HG02763 (cell line): ENCODE data around the gene DMD.

Source experiments
- ATAC-seq: cut with Tn5 transposase; IDR thresholded peaks from one replicate; pipeline ENCODE4 v1.9.1; 2021; ENCODE audit warnings: mild to moderate bottlenecking, moderate library complexity; ENCODE audit not compliant: unreplicated experiment

Gene DMD

DNA sequence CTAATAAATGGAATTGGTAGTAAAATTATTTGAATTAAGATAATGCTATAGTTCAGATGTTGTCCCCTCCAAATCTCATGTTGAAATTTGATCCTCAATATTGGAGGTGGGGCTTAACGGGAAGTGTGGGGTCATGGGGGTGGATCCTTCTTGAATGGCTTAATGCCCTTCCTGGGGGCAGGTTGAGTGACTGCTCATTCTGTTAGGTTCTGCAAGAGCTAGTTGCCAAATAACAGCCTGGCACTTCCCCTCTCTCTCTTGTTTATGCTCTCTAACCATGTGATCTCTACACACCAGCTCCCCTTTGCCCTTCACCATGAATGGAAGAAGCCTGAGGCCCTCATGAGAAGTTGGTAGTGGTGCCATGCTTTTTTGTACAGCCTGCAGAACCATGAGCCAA lies 1414.7 kb downstream of the DMD start:
- no peak for ATAC-seq

DNA sequence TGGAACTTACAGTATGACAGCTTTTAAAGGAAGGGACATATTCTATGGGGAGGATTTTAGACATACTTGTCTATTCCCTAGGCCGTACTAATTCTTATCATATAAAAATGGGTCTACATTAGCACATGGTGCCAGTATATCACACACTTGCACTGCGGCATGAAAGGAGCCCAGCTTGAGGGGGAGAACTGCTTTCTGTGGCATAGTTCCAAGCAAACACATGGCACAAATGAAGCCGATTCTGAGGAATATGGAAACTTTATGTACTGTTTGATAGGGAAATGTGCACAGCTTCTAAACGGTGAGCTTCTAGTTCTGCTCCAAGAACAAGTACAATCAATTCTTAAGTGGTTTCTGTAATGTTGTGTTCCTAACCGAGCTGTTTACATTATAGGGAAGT lies 1463.9 kb downstream of the DMD start:
- ATAC-seq: no peak

DNA sequence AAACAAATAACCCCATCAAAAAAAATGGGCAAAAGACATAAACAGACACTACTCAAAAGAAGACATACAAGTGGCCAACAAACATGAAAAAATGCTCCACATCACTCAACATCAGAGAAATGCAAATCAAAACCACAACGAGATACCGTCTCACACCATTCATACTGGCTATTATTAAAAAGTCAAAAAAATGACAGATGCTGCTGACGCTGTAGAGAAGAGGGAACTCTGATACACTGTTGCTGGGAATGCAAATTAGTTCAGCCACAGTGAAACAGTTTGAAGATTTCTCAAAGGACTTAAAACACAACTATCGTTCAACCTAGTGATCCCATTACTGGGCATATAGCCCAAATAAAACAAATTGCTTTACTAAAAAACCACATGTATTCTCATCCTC lies 1468.3 kb downstream of the DMD start:
- no peak for ATAC-seq

DNA sequence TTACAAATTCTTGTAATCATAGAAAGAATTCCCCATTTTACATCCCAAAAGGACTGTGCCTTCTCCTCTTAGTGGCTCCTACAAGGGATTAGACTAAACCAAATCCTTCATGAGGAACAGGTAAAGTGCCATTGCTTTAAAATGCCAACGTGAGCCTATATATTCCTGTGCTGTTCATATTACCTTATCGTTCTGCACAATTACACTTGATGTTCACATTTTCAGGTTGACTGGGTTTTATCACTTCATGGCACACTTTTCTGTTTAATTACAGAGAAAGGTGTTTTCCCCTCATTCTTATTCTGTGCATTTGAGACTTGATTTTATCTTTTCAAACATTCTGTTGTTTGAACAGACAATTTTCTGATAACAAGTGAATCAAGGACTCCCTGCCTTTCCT lies 1493.9 kb downstream of the DMD start:
- no peak for ATAC-seq

DNA sequence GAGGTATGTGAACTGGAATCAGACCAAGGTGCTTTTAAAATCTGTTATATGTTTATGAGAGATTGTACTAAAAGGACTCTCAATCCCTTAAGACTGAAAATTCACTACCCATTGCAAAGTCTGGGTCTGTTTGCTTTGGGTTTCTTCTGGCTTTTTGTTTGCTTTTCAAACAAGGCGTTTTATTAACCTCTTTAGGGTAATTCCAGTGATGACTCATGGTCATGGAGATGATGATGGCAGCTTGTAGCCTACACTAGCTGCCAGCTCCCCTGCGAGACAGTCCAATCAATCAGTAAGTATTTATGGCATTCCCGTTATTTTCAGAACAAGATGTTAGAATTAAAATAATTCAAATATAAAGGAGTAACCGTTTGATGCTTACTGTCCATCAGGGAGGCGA lies 1495.7 kb downstream of the DMD start:
- no peak for ATAC-seq

DNA sequence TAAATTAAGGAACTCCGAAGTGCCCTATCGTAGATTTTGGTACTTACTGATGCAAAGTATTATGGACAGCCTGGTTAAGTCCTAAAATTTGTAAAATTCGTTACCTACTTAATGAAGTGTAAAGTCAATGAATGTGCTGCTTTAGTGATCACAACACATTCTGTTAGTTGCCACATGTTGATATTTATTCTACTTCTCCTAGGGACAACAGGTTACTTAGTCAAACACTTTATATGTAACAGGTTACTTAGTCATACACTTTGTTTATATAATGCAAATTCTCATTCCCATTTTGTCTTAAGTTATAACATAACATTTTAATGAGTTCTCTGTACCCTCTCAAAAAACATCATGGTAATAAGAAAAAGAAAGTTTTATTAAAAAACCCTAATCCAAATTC lies 1496.6 kb downstream of the DMD start:
- ATAC-seq: no peak

DNA sequence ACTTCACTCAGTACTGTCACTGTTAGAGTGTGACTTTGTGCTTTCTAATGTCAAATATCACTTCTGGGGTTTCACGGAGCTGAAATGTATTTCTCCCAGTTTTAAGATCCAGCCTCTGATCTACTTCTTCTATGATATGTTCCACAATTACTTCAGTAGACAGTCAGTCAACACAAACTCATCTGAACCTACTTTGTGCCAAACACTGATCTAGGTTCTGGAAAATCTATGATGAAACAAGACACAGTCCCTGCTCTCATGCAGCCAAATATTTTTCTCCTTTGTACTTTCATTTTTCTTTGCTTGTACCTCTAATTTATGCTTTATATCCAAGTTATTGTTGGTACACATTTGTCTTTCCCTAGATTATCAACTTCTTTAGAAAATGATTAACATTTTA lies 1498.2 kb downstream of the DMD start:
- ATAC-seq: no peak

DNA sequence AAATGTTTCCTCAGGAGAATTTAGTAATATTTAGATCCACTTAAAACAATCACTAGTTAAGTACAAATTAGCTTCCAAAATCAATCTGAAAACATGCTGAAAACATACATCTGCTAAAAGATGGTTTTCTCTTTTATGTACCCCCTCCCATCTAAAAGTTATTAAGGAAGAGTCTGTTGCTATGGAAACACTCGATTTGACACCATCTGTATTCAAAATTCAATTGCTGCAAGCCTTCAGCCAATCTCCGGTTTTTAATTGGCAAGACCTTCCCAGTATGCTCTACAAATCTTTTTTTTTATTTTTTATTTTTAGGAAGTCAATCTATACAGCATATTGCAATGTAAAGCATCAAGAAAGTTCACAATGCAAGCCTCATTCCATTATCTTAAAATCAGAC lies 1500.2 kb downstream of the DMD start:
- no peak for ATAC-seq

DNA sequence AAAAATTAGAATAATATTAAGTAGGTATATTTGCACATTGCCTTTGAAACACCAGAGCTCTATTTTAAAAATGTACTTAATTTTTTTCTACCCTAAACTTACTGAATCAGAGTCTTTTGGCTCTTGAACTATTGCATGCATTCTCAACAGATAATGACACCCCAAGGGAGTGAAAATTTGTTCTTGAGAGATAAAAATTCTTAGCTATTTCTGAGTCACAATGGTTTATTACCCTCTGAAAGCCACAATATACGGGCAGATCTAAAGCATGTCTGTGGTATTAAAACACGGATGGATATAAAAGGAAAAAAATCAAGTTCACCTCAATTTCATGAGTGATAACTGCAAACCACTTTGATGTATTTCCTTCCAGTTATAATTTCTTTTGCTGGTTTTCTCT lies 1503.2 kb downstream of the DMD start:
- ATAC-seq: no peak

DNA sequence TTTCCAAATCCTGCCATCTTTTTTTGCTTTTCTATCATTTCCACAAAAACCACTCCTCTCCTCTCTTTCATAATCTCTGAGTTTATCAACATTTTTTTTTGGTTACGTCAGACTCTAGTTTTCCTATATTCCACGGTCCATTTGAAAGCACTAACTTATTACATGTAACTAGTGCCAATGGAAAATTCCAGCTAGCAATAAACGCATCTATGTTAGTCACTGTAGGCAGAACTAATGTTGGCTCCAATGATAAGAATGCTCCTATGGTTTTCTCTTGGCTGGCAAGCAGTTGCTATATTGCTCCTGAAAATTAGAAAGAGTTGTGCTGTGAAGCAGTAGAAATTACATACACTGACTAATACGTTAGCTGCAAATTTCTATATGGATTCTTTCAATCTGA lies 1504.9 kb downstream of the DMD start:
- ATAC-seq: no peak

DNA sequence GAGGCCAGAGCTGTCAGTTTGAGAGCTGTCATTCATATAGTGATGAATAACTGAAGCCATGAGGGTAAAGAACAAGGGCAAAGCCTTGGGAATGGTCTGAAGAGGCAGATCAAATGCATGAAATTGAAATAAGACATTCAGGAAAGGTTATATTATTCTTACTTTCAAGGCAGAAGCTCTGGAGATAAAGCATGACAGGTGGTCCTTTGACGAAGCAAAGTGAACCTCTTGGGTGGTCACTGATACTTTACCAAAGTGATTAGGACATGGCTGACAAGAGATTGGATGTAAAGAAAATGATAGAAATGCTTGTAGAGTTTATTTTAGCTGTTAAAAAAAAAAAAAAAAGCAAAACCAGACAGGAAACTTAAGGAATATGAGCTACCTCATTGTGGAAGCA lies 1505.5 kb downstream of the DMD start:
- no peak for ATAC-seq

DNA sequence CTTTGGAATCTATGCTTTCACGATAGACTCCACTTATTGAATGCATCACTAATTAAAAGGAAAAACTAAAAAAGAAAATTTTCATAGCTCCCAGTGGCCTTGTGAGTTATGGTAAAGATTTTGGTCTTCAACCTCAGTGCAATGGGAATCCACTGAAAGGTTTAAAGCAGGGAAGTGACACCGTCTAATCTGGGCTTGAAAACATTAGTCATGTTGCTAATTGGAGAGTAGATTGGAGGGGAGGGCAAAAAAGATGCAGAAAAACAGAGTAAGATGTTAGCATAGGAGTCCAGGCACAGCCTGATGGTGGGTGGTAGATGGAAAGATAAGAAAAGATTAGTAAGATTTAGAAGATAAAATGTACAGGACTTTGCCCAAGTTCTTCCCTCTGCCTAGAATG lies 1506.4 kb downstream of the DMD start:
- no peak for ATAC-seq

DNA sequence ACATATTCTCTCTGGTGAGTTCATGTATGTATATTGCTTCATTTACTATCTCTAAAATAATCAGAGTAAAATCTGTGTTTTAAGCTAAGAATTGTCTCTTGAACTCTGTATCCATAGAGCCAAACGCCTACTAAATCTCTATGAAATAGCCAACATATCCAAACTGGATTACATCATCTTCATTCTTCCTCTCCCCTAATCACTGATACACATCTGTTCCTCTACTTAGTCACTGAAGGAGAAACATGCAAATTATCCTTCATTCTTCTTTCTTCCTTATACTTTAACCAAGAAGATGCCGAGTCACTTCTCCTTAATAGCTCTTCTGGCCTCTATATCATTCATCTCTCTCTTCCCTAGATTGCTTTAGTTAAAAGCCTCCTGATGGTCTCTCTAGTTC lies 1509.1 kb downstream of the DMD start:
- ATAC-seq: no peak

DNA sequence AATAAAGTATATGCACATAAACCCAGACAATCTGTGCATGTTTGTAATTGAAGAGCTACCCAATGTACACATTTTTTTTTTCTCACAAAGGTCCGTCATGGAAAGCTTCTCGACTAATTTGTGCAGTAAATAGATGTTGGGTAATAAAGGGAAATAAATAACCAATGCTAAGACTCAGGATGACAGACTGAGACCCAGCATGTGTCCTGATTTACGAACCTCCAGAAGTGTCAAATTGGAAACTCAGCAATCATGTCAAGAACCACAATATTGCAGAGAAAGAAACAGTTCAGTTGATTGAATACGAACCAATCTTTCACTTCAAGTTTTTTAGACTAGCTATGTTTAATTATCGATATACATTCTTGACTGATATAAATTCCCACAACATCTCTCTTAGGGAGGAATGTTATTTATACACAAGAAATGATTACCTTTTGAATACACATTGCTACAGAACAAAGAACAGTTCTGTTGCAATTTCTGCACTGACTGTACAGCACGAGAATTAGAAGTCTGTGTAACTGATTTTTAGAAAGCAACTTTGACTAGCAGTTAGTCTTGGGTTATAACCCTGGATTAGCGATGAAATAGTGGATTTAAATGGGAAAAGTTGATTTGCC lies 1513.9 kb downstream of the DMD start:
- no peak for ATAC-seq

DNA sequence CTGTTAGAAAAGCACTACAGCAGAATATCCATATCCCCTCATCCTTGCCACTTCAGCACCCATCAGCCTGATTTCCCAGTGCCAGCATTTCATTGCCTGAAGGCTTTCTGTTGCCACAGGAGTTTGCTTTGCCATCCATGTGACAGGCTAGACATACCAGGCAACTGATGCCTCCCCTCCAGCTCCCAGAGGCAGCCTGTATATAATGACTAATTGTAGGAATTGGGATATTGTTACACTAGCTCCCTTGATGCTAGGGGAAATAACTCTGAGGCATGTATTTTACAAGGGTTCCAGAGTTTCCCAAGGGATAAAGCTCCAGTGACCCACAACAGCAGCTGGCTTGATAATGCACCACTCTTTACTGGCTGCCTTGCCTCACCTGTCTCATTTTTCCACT lies 1531.5 kb downstream of the DMD start:
- no peak for ATAC-seq

DNA sequence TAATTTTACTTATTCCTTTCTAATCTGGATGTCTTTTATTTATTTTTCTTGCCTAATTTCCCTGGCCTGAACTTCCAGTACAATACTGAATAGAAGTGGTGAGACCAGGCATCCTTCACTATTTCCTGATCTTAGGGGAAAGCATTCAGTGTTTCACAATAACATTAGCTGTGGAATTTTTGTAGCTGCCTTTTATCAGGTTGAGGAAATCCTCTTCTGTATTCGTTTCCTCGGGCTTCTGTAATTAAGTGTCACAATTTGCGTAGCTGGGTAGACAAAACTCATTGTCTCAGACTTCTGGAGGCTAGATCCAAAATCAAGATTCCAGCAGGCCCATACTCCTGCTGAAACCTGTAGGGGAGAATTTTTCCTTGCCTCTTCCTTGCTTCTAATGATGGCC lies 1541.1 kb downstream of the DMD start:
- no peak for ATAC-seq

DNA sequence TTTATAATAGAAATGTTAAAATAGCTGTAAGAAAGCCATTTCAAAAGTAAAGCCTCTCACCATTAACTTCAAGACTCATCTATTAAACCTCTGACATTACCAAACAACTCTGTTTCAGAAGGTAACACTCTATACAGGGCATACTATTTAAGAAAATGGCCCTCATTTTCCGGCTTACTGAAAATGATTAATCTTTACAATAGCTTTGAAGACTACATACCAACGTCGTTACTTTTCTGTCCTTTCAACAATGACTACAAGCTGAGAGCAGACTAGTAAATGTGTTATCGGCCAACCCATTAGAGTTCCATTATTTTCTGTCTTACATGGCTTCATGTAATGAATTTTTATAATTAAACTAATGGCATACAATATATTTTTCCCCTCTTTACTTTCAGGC lies 1545.9 kb downstream of the DMD start:
- ATAC-seq: no peak

DNA sequence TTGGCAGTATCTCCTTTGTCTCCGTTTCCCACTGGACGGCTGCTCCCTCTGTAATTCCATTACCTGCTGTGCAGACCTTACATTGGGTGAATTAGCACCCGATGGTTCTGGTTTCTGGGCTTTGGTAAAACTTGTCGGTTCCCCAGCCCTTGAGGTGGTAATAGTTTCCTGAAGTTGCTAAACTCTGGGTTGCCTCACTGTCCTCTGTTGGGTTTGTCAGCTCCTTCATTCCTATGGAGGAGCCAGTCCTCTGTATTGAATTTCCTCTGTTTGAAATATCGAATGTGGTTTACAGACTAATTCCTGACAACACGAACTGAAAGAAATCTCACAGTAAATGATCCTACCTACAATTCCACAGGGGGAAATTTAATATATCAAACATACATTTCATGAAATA lies 1548.2 kb downstream of the DMD start:
- ATAC-seq: no peak

DNA sequence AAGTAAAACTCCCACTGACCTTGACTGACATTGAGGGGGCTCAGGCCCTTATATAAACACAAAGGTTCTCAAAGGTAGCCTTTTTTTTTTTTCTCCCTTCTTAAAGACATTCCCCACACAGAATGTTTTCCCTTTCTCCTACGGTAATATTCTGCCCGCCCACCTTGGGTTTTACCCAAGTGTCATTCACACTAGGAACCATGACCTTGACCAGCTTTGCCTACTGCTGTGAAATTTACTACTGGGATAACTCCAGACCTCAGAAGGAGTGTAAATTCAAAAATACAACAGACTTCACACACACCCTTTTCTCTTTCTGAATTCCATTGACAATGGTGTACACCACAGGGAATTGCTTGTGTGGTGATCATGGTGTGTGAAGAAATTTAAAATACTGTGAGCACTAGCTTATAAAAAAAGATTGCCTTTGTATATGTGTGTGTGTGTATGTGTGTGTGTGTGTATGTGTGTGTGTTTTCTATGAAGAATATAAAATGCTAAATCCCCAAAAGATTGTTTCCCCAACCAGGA lies 1550.0 kb downstream of the DMD start:
- no peak for ATAC-seq

DNA sequence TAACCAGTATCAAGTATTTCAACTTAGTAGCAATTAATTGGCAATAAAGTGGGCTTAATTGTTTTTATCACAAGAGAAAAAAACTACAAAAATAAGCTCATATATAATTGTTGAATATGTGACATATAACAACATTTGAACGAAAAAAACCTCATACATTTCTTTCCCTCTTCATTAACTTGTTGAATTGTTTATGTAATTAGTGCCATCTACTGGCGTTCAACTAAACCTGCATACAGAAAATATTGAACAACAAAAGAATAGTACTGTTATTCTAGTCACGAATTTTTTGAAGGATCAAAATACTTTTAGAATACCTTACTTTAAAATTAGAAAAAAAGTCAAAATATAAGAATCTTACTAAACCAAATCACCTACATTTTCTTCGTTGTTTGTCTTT lies 1553.0 kb downstream of the DMD start:
- ATAC-seq: no peak

DNA sequence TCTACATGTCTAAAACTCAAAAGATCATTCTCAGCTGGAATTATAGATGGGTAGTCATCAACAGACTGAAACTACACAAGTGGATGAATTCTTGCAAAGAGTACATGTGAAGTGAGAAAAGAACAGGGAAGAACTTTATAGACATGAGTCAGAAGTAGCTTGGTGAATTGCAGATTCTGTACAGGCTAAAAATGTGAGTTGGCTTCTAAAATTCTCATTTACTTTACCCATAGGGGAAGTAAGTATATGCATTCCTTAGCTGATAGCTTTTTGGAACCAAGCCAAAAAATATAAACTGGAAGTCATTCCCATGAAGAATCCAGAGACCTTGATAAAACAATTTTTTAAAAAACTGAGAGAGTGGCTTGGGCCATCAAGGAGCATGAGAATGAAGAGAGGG lies 1555.3 kb downstream of the DMD start:
- ATAC-seq: no peak

DNA sequence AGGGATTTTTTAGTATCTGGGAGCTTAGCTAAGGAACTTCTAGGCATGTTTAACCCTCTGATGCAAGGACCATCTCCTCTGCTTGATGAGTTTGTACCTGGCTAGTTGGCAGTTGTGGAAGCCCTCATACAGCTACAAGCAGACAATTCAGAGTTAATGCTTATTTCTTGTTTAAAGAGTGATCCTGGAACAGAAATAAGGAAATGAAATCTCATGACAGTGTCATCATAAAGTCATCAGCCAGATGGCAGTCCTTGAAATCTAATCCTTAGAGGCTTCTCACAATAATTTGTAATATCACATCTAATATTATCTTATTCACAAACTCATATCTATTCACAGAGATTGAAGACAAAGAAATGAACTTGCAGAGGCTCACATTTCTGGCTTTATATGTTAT lies 1557.9 kb downstream of the DMD start:
- no peak for ATAC-seq

DNA sequence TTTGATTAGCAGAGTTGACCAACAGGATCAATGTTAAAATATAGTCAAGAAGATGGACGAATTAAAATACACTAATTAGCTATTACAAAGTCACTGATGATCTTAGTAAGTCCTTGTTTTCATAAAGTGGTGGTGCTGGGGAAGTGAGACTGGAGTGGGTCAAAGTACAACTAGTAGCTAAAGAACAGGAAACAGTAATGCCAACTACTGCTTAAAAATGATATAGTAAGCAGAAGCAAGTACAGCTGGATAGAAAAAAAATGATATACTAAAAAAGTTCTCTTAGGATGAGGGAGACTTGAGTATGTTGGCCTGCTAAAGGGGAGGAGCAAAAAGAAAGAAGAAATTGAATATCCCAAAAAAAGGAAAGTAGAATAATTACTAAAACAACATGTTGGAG lies 1558.7 kb downstream of the DMD start:
- no peak for ATAC-seq
